GM12878 (cell line): ENCODE results near the gene RDM1. TPM values are rescaled to one million over a fixed set of nuclear protein-coding genes. Genes with fewer than 3 reads are reported as not detected.

ENCODE experiments used
- ATAC-seq: fragments of 200-7000 bp; cut with Tn5 transposase; 3 replicates; pipeline ENCODE4 v1.9.1; 2020; ENCODE audit warnings: mild to moderate bottlenecking, moderate library complexity
- BruUV-seq: library from RNA; stranded (reverse); fragments of 400-500 nt; replicated peaks from 2 replicates; lab custom pipeline; 2021; lab: Mats Ljungman, UMichigan
- CTCF ChIA-PET: fragments of 300-600 bp; sonication (Branson Sonifier 250); formaldehyde crosslinking; extraction: SDS; loops from one replicate; lab custom pipeline; 2021; ENCODE audit warnings: inconsistent platforms; lab: Yijun Ruan, JAX
- POLR2A ChIA-PET: fragments of 350-600 bp; formaldehyde crosslinking; extraction: SDS; loops from one replicate; lab custom pipeline; 2021; ENCODE audit warnings: inconsistent platforms; lab: Charles Lee
- RAD21 ChIA-PET: fragments of 300-600 bp; sonication (Branson Sonifier 250); formaldehyde crosslinking; loops from one replicate; lab custom pipeline; 2023; ENCODE audit warnings: antibody characterized with exemption; ENCODE audit not compliant: unreplicated experiment; lab: Charles Lee
- SMC1A ChIA-PET: fragments of 300-600 bp; sonication (Branson Sonifier 250); formaldehyde crosslinking; loops from one replicate; lab custom pipeline; 2023; ENCODE audit not compliant: unreplicated experiment, uncharacterized antibody; lab: Charles Lee
- DNase-seq: peaks from one replicate; pipeline ENCODE4 v3.0.0-alpha.2; 2011; ENCODE audit warnings: low read depth, low spot score
- FAIRE-seq: peaks from 3 replicates; lab custom pipeline; 2011; peaks lifted over from hg19 to GRCh38; lab: Jason Lieb, UNC
- H2AFZ ChIP-seq: 2 replicates; pipeline ENCODE4 v1.6.0; 2011; ENCODE audit warnings: low read depth, low read length, control low read depth; ENCODE audit not compliant: control insufficient read depth
- H3K27ac ChIP-seq: 2 replicates; pipeline ENCODE4 v1.5.1; 2011; ENCODE audit warnings: control low read depth; ENCODE audit not compliant: control insufficient read depth, insufficient read depth
- H3K27me3 ChIP-seq, 2 experiments: replicated peaks in 1 of 2; 2 replicates each; pipeline versions ENCODE4 v1.6.0 to v1.6.1; 2011; ENCODE audit warnings: low read length in 1 of 2; ENCODE audit not compliant: control insufficient read depth in 2 of 2, insufficient read depth in 2 of 2
- H3K36me3 ChIP-seq, 2 experiments: 2 replicates each; pipeline ENCODE4 v1.5.1; 2011; ENCODE audit warnings: low read length in 1 of 2; ENCODE audit not compliant: control insufficient read depth in 2 of 2, insufficient read depth in 2 of 2
- H3K4me1 ChIP-seq: 2 replicates; pipeline ENCODE4 v1.6.1; 2011; ENCODE audit warnings: mild to moderate bottlenecking, low read length, moderate library complexity, mixed read lengths; ENCODE audit not compliant: control insufficient read depth, insufficient read depth
- H3K4me2 ChIP-seq: 2 replicates; pipeline ENCODE4 v1.6.0; 2011; ENCODE audit warnings: control low read depth; ENCODE audit not compliant: control insufficient read depth, insufficient read depth
- H3K4me3 ChIP-seq: fragments of 200-600 bp; sonication (generic); 2 replicates; pipeline ENCODE4 v1.5.1; 2016
- H3K79me2 ChIP-seq: 2 replicates; pipeline ENCODE4 v1.6.0; 2011; ENCODE audit warnings: low read length; ENCODE audit not compliant: control insufficient read depth, insufficient read depth
- H3K9ac ChIP-seq: 2 replicates; pipeline ENCODE4 v1.8.0; 2011; ENCODE audit warnings: low read length, control low read depth, mixed read lengths; ENCODE audit not compliant: control insufficient read depth, insufficient read depth
- H3K9me3 ChIP-seq: replicated peaks from 3 replicates; pipeline ENCODE4 v1.5.1; 2011; ENCODE audit warnings: mild to moderate bottlenecking, low read length; ENCODE audit not compliant: control insufficient read depth, insufficient read depth
- H4K20me1 ChIP-seq: 2 replicates; pipeline ENCODE4 v1.6.0; 2011; ENCODE audit not compliant: control insufficient read depth, insufficient read depth
- CBX3 ChIP-seq: fragments of 200-600 bp; sonication (generic); IDR thresholded peaks from 2 replicates; pipeline ENCODE4 v1.6.1; 2016; ENCODE audit warnings: low read depth, borderline replicate concordance
- EGR1 ChIP-seq, 2 experiments: IDR thresholded peaks; 1 replicate in 1 of 2; 2 replicates in 1 of 2; pipeline ENCODE4 v1.6.1; 2011 to 2012; ENCODE audit warnings: low read depth in 2 of 2, low read length in 2 of 2, borderline replicate concordance in 1 of 2, mild to moderate bottlenecking in 1 of 2, moderate library complexity in 1 of 2
- IKZF1 ChIP-seq: fragments of 450-650 bp; conservative IDR thresholded peaks from 2 replicates; pipeline ENCODE4 v1.6.1; 2017; ENCODE audit warnings: antibody characterized with exemption, mild to moderate bottlenecking
- IRF4 ChIP-seq: IDR thresholded peaks from 2 replicates; pipeline ENCODE4 v1.6.1; 2011; ENCODE audit warnings: low read depth, low read length
- MTA2 ChIP-seq: fragments of 450-650 bp; IDR thresholded peaks from 2 replicates; pipeline ENCODE4 v1.6.1; 2016; ENCODE audit warnings: low read depth, mild to moderate bottlenecking, moderate library complexity
- MYC ChIP-seq: IDR thresholded peaks from 2 replicates; pipeline ENCODE4 v1.6.1; 2011; ENCODE audit warnings: mild to moderate bottlenecking, low read length, moderate library complexity, inconsistent platforms; ENCODE audit not compliant: insufficient read depth, insufficient replicate concordance, insufficient read length, severe bottlenecking
- RAD21 ChIP-seq: IDR thresholded peaks from 2 replicates; pipeline ENCODE4 v1.6.1; 2011; ENCODE audit warnings: mild to moderate bottlenecking, low read depth, low read length, moderate library complexity; ENCODE audit not compliant: insufficient read depth
- RB1 ChIP-seq: fragments of 450-650 bp; formaldehyde crosslinking; IDR thresholded peaks from 2 replicates; pipeline ENCODE4 v1.6.1; 2017; ENCODE audit warnings: mild to moderate bottlenecking, borderline replicate concordance
- RCOR1 ChIP-seq: conservative IDR thresholded peaks from 2 replicates; pipeline ENCODE4 v1.6.1; 2012; ENCODE audit warnings: low read depth, low read length, improper control_type of control experiment
- SMC3 ChIP-seq: IDR thresholded peaks from 2 replicates; pipeline ENCODE4 v1.6.1; 2011; ENCODE audit warnings: low read length, improper control_type of control experiment, borderline replicate concordance
- SP1 ChIP-seq: IDR thresholded peaks from one replicate; pipeline ENCODE4 v1.6.1; 2011; ENCODE audit warnings: low read depth, low read length
- SREBF2 ChIP-seq: IDR thresholded peaks from 2 replicates; pipeline ENCODE4 v1.6.1; 2012; ENCODE audit warnings: mild to moderate bottlenecking, low read length
- TBL1XR1 ChIP-seq: IDR thresholded peaks from 2 replicates; pipeline ENCODE4 v1.6.1; 2012; ENCODE audit warnings: low read depth, low read length, improper control_type of control experiment
- WGBS: methylation state at CpG from one replicate; pipeline ENCODE4 v1.1.6; 2016; ENCODE audit warnings: low lambda C conversion rate; ENCODE audit not compliant: insufficient replicate concordance, insufficient coverage; ENCODE audit errors: missing lambda C conversion rate; 5-methylcytosine and 5-hydroxymethylcytosine counted together
- in situ Hi-C: fragments of 300-500 bp; cut with MboI; formaldehyde crosslinking; loops from 9 replicates; pipeline ENCODE4 v1.14.3; 2018; ENCODE audit warnings: mixed read lengths
- intact Hi-C: fragments of 100-400 bp; cut with micrococcal nuclease; formaldehyde crosslinking; loops from one replicate; pipeline ENCODE4 v1.14.2; 2022; ENCODE audit not compliant: unreplicated experiment
- polyA plus RNA-seq, 11 experiments: library from polyadenylated mRNA; depleted of rRNA in 4 of 11; unstranded in 6 of 11; stranded (reverse) in 5 of 11; fragments of >200 nt; fragmentation: Nextera tagmentation in 4 of 11; fragmentation: Illumina TruSeq in 1 of 11; extraction: Ambion mirVana in 4 of 11; extraction: Trizol in 1 of 11; gene quantifications; 1 replicate in 1 of 11; 2 replicates in 10 of 11; pipeline versions ENCODE4 v1.2.1 to v1.2.3, GENCODE V29; 2011 to 2016; ENCODE audit warnings: inconsistent platforms in 2 of 11, missing spikeins in 2 of 11, low read depth in 1 of 11
- total RNA-seq, 4 experiments: library from RNA; depleted of rRNA in 3 of 4; stranded (reverse); fragments of >200 nt in 3 of 4; fragmentation: Illumina TruSeq in 1 of 4; extraction: Trizol in 1 of 4; gene quantifications; 2 replicates each; pipeline versions ENCODE4 v1.2.1 to v1.2.3, GENCODE V29; 2013 to 2021
- TF ChIP-seq, protein P1 (sequence below): IDR thresholded peaks from 2 replicates; pipeline ENCODE4 v1.6.1; 2011; ENCODE audit warnings: borderline replicate concordance, low read depth, mild to moderate bottlenecking, moderate library complexity, mixed read lengths, low read length; ENCODE audit not compliant: insufficient read depth; ENCODE audit errors: extremely low read length

Gene RDM1
- total and polyA plus RNA-seq, 10 of the 15 experiments (the other 5 are each of a cell fraction or from before 2014, with no cell fraction given): 5.7 to 18.4 (median 10.7) TPM

- FAIRE-seq (no peak), DNase-seq (no peak), ATAC-seq (no peak)
- H3K9me3 ChIP-seq: no peaks in the 10 kb centered on the region
- H2AFZ ChIP-seq: no peak overlapping the region
- no peaks in the 10 kb centered on the region for H4K20me1 ChIP-seq
- BruUV-seq: no TSS peak
- POLR2A ChIA-PET: no interaction called here
- H3K4me1 ChIP-seq: no peaks in the 10 kb centered on the region
- no peaks in the 10 kb centered on the region for H3K27me3 ChIP-seq
- CTCF ChIA-PET: interaction anchor here (1.4 to 19.0 kb wide), 4 partner anchors 17 to 518 kb away, joined by 3 to 622 read pairs (median 6); no protein-coding TSS in a partner anchor
- intact Hi-C loops (no loop called here), in situ Hi-C loops (no loop called here)
- no peak overlapping the region for H3K9ac ChIP-seq
- H3K27ac ChIP-seq: no peak overlapping the region
- no peak overlapping the region for H3K4me3 ChIP-seq
- no peaks in the 10 kb centered on the region for H3K79me2 ChIP-seq
- H3K36me3 ChIP-seq: no peaks in the 10 kb centered on the region
- RAD21 ChIA-PET: interaction anchor here (1.0 kb wide), 1 partner anchor 102 kb away, joined by 3 read pairs; no protein-coding TSS in a partner anchor
- TF ChIP-seq SREBF2 (no peak), EGR1 (IDR thresholded peaks at IDR 0.05; ENCODE audit: borderline replicate concordance in 1 of 2, low read depth in 2 of 2, low read length in 2 of 2) (no peak), SP1 (no peak), RB1 (no peak), CBX3 (no peak), IKZF1 (no peak), RAD21 (no peak), IRF4 (no peak), MTA2 (no peak), TBL1XR1 (no peak), SMC3 (no peak), MYC (no peak), RCOR1 (no peak)
- TF ChIP-seq, protein P1, sequence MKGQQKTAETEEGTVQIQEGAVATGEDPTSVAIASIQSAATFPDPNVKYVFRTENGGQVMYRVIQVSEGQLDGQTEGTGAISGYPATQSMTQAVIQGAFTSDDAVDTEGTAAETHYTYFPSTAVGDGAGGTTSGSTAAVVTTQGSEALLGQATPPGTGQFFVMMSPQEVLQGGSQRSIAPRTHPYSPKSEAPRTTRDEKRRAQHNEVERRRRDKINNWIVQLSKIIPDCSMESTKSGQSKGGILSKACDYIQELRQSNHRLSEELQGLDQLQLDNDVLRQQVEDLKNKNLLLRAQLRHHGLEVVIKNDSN: no peak
- no peak overlapping the region for H3K4me2 ChIP-seq
- SMC1A ChIA-PET: interaction anchor here (1.1 to 2.4 kb wide), 4 partner anchors 108 to 191 kb away, joined by 3 to 20 read pairs (median 9); no protein-coding TSS in a partner anchor
- WGBS: 65% methylated on average over 7 of the region's 7 CpGs
Measured at GRCh38 chr17:35965272-35965671, 34.7 kb upstream of the RDM1 start.
